SIG-M5 treated with dmso at 0.1 percent for 504 hours (cell line): ENCODE measurements around the gene ADGRA3.
A peak's percentile ranks its signal among the peaks of the same experiment; 100 is the strongest.

Source experiments
- DNase-seq: peaks from one replicate; lab custom pipeline; 2025; ENCODE audit not compliant: unreplicated experiment; lab: John Stamatoyannopoulos, UW

Gene ADGRA3

DNA sequence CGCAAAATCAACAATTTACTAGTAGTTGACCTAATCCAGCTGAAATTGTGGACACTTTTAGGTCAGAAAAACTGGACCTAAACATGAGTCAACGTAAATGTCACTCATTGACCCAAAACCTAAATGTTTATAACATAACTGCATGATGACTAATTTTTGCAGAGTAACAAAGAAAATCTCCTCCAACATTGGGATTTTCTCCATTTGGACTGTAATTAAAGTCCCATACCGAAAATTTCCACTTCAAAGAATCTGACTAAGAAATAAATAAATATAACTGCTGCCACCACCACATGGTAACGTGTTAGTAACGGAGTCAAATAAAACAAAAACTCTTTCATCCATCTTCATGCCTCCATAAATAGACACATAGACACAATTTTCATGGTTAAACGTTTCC lies 1.9 kb downstream of the ADGRA3 start:
- DNase-seq, result no peak

DNA sequence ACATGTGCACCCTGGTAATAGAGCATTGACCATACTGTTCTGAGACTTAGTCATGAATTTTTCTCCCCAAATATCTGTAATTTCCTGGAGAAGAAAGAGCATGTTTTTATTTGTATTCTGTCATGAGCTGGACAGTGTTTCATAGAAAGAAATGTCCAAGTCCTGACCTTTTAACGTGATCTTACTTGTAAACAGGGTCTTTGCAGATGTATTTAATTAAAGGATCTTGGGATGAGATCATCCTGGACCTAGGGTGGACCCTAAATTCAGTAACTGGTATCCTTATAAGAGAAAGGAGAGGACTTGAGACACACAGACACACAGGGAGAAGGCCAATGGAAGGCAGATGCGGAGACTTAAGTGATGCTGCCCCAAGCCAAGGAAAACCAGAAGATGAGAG lies 3.6 kb downstream of the ADGRA3 start:
- DNase-seq, result no peak

DNA sequence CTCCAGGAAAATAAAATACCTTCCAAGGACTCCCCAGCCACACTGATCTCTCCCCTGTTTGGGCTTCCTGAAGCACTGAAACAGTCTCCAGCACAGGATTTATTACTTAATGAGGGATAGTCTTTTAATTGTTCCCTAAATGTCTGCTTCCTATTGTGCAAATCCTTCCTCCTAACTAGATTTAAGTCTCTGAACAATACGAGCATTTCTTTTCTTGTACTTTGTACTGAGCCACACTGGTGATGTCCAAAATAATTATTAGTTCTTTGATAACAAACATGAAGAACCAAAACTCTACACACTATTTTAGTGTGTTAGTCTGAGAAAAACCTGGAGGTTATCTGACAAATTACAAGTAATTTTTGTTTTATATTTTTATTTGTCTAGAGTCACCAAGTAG lies 5.1 kb downstream of the ADGRA3 start:
- DNase-seq, result no peak

DNA sequence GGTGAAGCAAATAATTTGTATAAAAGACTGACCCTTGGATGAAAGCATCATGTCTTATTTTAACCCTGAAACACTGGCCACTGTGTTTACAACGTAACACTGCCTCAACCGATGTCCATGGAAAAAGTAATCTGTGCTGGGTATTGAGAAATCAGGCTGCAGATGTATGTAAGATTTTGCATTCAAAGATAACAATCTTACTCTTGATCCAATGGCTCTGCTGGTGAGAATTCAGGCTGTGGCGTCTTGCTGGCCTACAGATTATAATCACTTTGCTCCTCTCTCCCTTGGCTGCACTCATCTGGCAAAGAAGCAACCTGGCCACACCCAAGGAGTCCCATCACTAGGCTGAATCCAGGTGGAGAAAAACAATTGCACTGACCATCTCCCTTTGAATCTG lies 7.5 kb downstream of the ADGRA3 start:
- no peak for DNase-seq

DNA sequence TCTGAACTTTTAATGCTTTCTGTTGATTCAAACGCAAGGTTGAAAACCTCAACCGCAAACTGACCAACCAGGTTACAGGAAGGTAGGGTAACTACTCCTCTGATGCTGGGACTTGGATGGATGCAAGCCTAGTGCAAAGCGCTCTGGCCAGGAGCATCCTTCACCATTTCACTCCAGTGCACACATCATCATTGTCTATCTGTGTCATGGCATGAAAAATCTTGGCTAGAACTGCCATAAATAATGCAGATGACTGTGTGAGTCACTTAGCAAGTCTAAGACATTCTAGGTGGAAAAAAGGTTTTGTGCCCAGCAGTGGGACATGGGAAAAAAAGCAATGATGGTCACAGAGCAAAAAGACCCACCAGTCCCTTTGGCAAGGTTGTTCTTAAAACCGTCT lies 10.9 kb downstream of the ADGRA3 start:
- no peak for DNase-seq

DNA sequence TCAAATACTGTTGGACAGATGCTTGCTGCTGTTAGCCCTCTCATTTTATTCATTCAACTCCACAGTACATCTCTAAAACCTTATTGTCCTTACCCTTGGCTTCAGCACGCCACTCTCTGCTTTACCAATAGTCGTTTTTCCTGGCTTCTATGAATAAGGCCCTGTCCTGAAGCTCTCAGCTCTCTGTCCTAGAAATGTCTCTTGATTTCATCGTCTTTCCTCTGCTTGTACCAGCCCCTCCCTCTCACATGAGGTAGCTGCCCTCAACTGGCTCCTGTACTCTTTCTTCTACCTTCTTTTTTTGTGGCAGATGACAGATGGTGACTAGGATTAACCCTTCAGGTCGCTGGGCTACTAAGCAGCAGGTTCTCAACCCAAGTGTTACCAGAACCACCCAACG lies 11.4 kb downstream of the ADGRA3 start:
- no peak for DNase-seq

DNA sequence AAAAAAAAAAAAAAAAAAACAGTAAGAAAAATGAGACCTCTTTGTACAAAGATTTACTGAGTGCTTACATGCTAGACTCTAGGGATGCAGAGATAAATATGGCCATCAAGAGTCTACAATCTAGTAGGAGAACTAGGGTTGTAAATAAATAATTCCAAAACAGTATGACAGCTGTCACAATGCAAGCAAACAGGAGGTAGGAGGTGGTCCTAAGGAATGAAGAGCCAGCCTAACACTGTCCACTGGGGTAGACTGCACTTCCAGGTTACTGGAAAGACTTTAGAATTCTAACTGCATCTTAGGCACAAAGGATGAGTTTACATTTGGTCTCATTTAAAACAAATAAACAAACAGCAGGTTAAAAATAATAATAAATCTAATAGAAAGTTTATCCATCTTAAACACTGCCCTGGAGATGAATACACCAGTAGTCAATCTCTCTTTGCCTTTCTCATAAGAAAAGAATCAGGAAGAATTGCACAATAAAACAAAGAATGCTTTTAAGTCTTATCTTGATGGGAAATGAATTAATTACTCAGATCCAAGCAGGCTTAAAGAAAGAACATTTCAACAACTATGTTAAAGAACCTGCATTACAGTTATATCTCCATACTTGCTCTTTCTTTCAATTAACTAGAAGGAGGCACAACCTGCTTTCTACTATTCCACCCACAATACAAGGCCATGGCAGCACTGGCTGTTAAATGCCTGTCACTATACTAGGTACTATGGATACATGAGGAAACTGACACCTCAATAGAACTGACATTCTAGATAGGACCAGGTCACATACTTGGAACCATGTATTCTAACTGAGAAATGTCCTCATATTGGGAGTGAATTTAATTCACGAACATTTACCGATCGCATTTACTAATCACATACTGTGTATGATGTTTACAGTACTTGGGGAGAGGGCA lies 12.7 kb downstream of the ADGRA3 start:
- no peak for DNase-seq

DNA sequence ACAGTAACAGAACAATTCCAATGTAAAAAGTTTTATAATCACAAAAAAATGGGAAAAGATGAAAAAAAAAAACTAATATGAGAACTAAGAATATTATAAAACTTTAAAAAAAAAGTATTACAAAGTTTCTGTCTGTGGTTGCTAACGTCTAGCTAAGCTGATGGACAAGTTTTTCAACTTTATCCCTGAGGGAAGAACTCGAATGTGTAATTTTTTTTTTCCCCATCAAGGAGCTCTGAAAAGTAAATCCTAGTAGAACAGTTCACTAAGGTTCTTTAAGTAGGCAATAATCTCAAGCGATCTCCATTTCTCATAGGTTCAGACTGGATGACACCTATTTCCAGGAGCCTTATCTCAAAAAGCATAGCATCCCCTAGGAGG lies 14.2 kb downstream of the ADGRA3 start:
- no peak for DNase-seq

DNA sequence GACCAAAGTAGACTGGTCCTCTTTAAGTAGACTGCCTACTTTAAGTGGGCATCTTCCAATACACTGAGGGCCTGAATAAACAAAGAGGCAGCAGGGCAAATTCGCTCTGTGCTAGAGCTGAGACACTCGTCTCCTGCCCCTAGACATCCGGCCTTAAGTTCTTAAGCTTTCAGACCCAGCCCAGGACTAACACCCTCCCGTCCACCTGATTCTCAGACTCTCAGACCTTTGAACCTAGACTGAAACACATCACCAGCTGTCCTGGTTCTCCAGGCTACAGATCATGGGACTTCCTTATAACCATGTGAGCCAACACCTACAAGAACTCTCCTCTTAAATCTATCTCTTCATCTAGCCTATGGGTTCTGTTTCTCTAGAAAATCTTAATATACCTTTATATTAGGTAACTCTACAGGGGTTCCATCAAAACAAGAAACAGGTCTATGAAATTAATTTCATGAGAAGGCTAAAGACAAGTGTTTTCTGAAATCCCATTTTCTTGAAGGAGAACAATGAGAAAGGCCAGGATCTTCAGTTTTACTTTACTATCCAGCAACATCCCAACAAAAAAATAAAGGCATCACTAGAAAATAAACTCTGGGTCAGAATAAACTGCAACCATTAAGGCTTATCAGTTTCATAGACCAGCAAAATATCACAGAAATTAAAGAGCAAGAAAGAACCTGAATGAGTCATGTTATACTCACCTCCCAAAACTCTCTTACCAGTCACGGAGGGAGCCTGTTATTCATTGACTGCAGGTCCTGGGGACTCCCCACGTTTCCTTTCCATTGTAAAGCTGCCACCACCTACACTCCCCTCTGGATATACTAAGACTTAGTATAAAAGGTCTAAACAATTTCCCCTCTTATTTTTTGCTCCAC lies 14.8 kb downstream of the ADGRA3 start:
- DNase-seq, result no peak

DNA sequence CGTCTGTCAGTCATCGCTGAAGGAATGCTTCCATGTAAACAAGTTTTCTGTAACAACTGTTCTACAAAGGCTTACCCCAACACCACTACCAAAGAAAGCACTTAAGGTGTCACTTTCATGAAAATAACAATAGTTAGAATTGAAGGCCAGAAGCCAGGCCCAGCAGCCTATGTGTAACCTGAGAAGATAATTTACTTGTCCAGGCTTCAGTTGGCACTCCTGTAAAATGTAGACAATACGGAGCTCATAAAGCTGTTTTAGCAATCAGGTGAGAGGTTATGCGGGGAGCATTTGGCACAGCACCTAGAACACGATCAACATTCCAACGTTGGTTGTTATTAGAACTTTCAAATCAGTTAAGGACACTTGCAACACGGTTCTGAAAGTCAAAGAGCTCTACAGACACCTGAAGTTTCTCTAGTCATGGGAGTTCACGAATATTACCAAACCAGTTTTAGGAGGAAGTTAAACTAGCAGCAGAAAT lies 15.7 kb downstream of the ADGRA3 start:
- DNase-seq, result no peak

DNA sequence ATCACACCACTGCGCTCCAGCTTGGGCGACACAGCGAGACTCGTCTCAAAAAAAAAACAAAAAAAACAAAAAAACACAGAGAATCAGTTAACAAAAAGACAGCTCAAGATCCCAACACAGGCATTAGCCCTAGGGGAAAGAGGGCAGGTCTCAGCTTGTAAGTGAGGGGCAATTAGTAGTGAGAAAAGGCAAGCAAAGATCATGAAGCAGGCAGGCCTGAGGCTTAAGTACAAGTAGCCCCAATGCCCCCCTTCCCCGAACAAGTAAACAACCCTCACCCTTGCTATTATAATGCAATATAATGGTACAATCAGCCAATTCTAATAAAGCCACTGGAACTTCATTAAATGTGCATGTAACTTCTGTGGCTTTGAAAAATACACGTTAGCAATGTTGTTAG lies 17.0 kb downstream of the ADGRA3 start:
- DNase-seq, result no peak

DNA sequence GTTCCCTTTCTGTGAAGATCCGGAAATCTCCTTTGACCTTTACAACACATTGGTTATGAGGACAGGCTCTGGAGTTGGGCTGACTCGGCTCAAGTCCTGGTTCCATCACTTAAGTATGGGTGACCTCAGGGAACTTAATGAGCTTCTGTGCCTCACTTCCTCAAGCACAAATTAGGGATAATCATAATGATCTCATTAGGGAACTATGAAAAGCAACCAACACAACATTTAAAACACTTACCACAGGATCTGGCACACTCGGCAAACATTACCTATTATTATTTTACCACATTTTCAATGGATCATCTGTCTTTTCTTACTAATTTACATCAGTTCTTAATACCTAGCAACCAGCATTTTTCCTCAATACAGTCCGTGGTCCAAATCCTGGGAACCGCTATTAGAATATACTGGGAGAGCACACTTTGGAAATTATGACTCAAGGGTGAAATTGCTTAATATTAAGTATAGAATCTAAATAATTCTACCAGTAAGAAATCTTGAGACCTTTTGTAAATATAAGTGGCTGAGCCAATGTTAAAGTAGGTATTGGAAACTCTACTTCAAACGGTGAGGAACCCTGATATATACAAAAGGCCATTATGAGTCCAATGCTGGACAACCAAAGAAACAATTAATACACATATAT lies 19.6 kb downstream of the ADGRA3 start:
- DNase-seq, result no peak

DNA sequence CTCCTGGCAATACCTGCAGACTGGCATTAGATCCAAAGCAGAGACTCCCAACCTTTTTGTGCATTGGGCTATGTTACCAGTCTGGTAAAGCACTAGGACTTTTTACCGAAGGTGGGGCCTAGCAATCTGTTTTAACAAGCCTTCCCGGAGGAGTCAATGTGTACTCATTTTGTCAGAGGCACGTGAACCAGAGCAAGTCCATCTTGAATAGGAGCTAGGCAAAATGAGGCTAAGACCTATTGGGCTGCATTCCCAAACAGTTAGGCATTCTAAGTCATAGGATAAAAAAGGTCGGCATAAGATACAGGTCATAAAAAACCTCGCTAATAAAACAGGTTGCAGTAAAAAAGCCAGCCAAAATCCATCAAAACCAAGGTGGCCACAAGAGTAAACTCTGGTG lies 22.3 kb downstream of the ADGRA3 start:
- no peak for DNase-seq

DNA sequence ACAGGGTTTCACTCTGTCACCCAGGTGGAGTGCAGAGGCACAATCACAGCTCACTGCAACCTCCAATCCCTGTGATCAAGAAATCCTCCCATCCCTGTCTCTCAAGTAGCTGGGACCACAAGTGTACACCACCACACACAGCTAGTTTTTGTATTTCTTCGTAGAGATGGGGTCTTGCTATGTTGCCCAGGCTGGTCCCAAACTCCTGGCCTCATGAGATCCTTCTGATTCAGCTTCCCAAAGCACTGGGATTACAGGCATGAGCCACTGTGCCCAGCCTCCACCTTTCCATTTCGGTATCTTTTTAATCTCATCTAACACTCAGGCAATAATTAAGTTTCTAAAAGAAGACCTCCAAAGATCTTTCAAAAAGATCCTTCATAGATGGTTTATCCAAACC lies 22.9 kb downstream of the ADGRA3 start:
- DNase-seq, result no peak

DNA sequence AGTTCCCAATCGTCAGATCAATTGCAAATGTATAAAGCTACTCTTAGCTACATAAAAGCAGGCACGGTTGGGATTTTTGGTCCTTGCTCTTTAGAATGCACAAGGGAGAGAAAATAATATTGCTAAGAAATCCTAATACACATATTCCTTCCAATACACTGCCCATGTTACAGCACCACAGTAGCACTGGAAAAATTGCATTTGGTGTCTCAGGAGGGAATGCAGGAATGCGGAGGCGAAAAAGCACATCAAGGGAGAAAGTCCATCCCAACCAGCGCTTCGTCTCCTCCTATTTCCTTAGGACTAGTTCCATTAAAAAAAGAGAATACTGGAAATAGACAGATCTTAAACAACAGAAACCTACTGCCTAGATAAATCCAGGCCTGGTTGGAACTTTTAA lies 23.9 kb downstream of the ADGRA3 start:
- no peak for DNase-seq

DNA sequence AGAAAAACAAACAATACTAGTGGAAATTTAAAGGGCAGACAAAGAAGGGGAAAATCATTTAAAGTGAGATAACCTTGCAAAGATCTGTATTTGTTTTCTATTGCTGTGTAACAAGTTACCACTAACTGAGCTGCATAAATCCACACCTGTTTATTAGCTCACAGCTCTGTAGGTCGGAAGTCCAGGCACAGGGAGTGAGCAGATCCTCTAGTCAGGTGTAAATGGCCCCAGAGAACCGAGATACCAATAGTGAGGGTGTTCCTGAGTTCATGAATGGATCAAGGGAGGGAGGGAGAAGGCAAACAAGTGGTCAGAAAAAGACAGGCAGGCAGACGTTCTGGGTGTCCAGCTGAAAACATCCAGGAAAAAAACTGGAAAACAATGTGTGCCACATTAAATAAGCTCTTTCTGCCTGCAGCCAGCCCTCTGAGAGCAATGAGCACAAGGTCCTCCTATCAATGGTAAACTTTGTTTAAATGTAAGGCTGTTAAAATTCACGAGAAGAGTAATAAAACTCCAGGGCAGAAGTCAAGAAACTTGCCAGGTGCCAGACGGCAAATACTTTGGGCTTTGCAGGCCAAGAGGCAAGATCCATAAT lies 25.0 kb downstream of the ADGRA3 start:
- no peak for DNase-seq

DNA sequence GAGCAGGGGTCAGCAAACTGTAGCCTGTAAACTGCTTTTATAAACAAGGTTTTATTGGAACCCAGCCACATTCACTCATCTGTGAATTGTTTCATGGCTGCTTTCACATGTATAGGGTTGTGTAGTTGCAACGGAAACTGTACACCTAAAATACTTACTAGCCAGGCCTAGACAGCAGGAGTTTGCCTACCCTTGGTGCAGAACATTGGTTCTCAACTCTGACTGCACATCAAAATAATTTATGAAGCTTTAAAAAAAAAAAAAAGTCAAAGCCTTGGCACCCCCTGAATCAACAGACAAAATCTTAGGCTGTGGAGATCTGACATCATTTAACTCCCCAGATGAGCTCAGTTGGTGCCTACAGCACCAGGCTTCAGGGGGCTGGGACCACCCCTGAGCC lies 27.8 kb downstream of the ADGRA3 start:
- DNase-seq, result no peak

DNA sequence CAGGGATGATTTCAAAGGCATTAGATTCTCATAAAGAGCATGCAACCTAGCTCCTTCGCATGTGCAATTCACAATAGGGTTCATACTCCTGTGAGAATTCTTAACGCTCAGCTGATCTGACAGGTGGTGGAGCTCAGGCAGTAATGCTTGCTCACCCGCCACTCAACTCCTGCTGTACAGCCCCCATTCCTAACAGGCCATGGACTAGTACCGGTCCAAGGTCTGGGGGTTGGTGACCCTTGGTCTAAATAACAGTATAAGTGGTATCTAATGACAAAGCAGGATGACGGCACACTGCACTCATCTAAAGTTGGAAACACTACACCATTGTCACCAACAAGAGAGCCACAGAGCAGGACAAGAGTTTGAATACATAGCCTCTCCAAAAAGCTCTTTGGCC lies 28.5 kb downstream of the ADGRA3 start:
- DNase-seq, result no peak

DNA sequence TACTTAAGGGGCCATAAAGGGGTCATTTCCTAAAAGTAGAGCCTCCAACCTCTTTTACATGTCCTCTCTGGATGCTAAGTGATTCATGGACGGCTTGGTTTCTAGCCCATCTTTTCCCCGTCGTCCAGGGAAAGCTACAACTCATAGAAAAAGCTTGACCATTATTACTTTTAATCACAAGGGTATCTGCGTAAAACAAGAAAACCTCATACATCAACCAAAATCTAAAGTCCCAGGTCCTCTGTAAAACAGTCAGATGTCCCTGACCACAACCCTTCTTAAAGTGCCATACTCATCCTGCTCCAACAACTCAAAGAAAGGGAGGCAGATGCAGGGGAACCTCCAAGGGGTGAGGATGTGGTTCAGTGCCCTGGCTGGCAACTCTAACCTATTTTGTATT lies 29.6 kb downstream of the ADGRA3 start:
- DNase-seq, result no peak

DNA sequence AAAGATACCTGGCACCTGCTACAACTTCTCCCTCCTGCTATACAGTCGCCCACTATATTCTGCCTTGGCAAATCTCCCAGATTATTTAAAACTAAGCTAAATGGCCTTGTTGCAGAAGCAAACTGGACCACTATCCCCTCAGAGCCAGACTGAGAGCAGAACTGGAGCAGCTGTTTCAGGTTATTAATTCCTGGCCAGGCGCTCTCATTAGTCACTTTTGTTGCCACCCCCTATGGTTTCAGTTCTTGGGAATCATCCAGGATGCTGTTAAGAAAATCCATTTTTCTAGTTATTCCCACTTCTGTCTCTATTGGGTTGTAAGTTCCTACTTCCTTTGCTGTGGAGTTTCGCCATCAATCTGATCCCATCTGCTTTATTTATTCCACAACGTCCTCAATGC lies 30.1 kb downstream of the ADGRA3 start:
- no peak for DNase-seq

DNA sequence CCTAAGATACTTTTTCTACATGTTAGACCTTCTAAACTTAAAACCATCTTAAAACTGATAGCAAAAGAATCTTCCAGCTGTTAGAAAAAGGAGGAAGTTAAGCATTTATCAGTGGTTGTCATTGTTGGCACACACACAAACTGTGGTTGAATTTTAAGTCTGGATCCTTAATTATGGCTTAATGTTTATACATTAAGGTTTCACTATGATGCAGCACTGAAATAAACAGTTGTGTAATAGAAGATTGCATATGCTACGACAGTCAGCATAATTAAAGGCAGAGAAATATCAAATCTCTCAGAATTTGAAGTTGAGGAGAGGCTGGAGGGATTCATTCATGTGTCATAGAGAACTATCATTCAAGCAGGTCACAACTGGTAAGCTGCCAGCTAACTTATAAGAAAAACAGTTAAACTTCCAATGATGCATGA lies 32.3 kb downstream of the ADGRA3 start:
- peak; percentile 55 for DNase-seq
